Measurements from ENCODE around the gene IPMK. TPM values are rescaled to one million over a fixed set of nuclear protein-coding genes. Genes with fewer than 3 reads are reported as not detected.
A peak's percentile ranks its signal among the peaks of the same experiment; 100 is the strongest.

IPMK gene
- total RNA-seq, 1 donor from 2014 or later, result 6.8 TPM

- no peak overlapping the region for H3K27ac Mint-ChIP-seq (ENCODE audit: unreplicated experiment)
- Histone ChIP-seq H3K4me3 (ENCODE audit: insufficient read depth, low read depth, low read length) (no peak overlapping the region), H3K4me2 (ENCODE audit: low read length) (no peak overlapping the region), H3K4me1 (ENCODE audit: insufficient read depth, low read length) (no peaks in the 10 kb centered on the region), H3K9me3 (ENCODE audit: insufficient read depth, low read depth, low read length) (no peaks in the 10 kb centered on the region), H2AFZ (ENCODE audit: low read depth, low read length) (no peak overlapping the region), H3K27ac (ENCODE audit: low read depth, low read length) (no peak overlapping the region), H4K20me1 (ENCODE audit: insufficient read depth, low read length) (no peaks in the 10 kb centered on the region), H3K79me2 (ENCODE audit: insufficient read depth, low read length) (no peaks in the 10 kb centered on the region), H3K9ac (ENCODE audit: low read length) (no peak overlapping the region), H3K27me3 (ENCODE audit: insufficient read depth, low read length) (no peaks in the 10 kb centered on the region), H3K36me3 (ENCODE audit: insufficient read depth, low read length) (no peaks in the 10 kb centered on the region)
- no peaks in the 10 kb centered on the region for H3K9me3 Mint-ChIP-seq (ENCODE audit: unreplicated experiment)
- no peaks in the 10 kb centered on the region for H3K4me1 Mint-ChIP-seq (ENCODE audit: low read depth, unreplicated experiment)
- no peak overlapping the region for H3K4me3 Mint-ChIP-seq (ENCODE audit: unreplicated experiment)
- no peaks in the 10 kb centered on the region for H3K27me3 Mint-ChIP-seq (ENCODE audit: low read depth, unreplicated experiment)
- H3K36me3 Mint-ChIP-seq (ENCODE audit: low read depth, unreplicated experiment), result no peaks in the 10 kb centered on the region
- TF ChIP-seq CTCF (IDR thresholded peaks at IDR 0.05; ENCODE audit: insufficient read depth, low read depth, low read length), result no peak
- TF ChIP-seq EZH2 (IDR thresholded peaks at IDR 0.05; ENCODE audit: insufficient read depth, low read length), result no peak
- DNase-seq (ENCODE audit: low read depth) (no peak), FAIRE-seq (no peak)
Measured at GRCh38 chr10:58171146-58171545, 96.5 kb downstream of the IPMK start.

- Histone ChIP-seq H3K79me2 (ENCODE audit: insufficient read depth, low read length) (no peaks in the 10 kb centered on the region), H3K9ac (ENCODE audit: low read length) (no peak overlapping the region), H3K4me3 (ENCODE audit: insufficient read depth, low read depth, low read length) (no peak overlapping the region), H3K36me3 (ENCODE audit: insufficient read depth, low read length) (no peaks in the 10 kb centered on the region), H3K4me2 (ENCODE audit: low read length) (no peak overlapping the region), H3K4me1 (ENCODE audit: insufficient read depth, low read length) (no peaks in the 10 kb centered on the region), H3K27ac (ENCODE audit: low read depth, low read length) (no peak overlapping the region), H3K9me3 (ENCODE audit: insufficient read depth, low read depth, low read length) (no peaks in the 10 kb centered on the region), H4K20me1 (ENCODE audit: insufficient read depth, low read length) (no peaks in the 10 kb centered on the region), H2AFZ (ENCODE audit: low read depth, low read length) (no peak overlapping the region), H3K27me3 (ENCODE audit: insufficient read depth, low read length) (no peaks in the 10 kb centered on the region)
- Mint-ChIP-seq H3K27me3 (ENCODE audit: low read depth, unreplicated experiment) (peaks cover 5% of the 10 kb centered on the region), H3K4me1 (ENCODE audit: low read depth, unreplicated experiment) (no peaks in the 10 kb centered on the region), H3K36me3 (ENCODE audit: low read depth, unreplicated experiment) (no peaks in the 10 kb centered on the region), H3K27ac (ENCODE audit: unreplicated experiment) (no peak overlapping the region), H3K9me3 (ENCODE audit: unreplicated experiment) (no peaks in the 10 kb centered on the region), H3K4me3 (ENCODE audit: unreplicated experiment) (no peak overlapping the region)
- no peak for FAIRE-seq
- DNase-seq (ENCODE audit: low read depth), result no peak
- TF ChIP-seq EZH2 (IDR thresholded peaks at IDR 0.05; ENCODE audit: insufficient read depth, low read length) (no peak), CTCF (IDR thresholded peaks at IDR 0.05; ENCODE audit: insufficient read depth, low read depth, low read length) (no peak)
Measured at GRCh38 chr10:58164517-58164916, 103.2 kb downstream of the IPMK start.

- FAIRE-seq, result no peak
- no peak for TF ChIP-seq CTCF (IDR thresholded peaks at IDR 0.05; ENCODE audit: insufficient read depth, low read depth, low read length)
Measured at GRCh38 chr10:58158806-58159205, 108.9 kb downstream of the IPMK start.

More at GRCh38 chr10:58158806-58159205, 108.9 kb downstream of the IPMK start:
- Histone ChIP-seq H3K4me1 (ENCODE audit: insufficient read depth, low read length) (peaks cover 13% of the 10 kb centered on the region), H3K4me2 (ENCODE audit: low read length) (no peak overlapping the region), H3K27ac (ENCODE audit: low read depth, low read length) (no peak overlapping the region), H3K4me3 (ENCODE audit: insufficient read depth, low read depth, low read length) (no peak overlapping the region), H3K9ac (ENCODE audit: low read length) (no peak overlapping the region), H2AFZ (ENCODE audit: low read depth, low read length) (no peak overlapping the region), H3K79me2 (ENCODE audit: insufficient read depth, low read length) (no peaks in the 10 kb centered on the region), H3K27me3 (ENCODE audit: insufficient read depth, low read length) (peaks cover 5% of the 10 kb centered on the region), H4K20me1 (ENCODE audit: insufficient read depth, low read length) (no peaks in the 10 kb centered on the region), H3K36me3 (ENCODE audit: insufficient read depth, low read length) (no peaks in the 10 kb centered on the region), H3K9me3 (ENCODE audit: insufficient read depth, low read depth, low read length) (no peaks in the 10 kb centered on the region)
- Mint-ChIP-seq H3K27ac (ENCODE audit: unreplicated experiment) (no peak overlapping the region), H3K4me1 (ENCODE audit: low read depth, unreplicated experiment) (peaks cover 2% of the 10 kb centered on the region), H3K9me3 (ENCODE audit: unreplicated experiment) (no peaks in the 10 kb centered on the region), H3K27me3 (ENCODE audit: low read depth, unreplicated experiment) (peaks cover 7% of the 10 kb centered on the region), H3K36me3 (ENCODE audit: low read depth, unreplicated experiment) (no peaks in the 10 kb centered on the region), H3K4me3 (ENCODE audit: unreplicated experiment) (no peak overlapping the region)
- peak; percentile 59 for DNase-seq (ENCODE audit: low read depth)
